A549 (cell line): ENCODE measurements around the gene NRXN2. TPM values are rescaled to one million over a fixed set of nuclear protein-coding genes. Genes with fewer than 3 reads are reported as not detected.

Source experiments
- ATAC-seq, 2 experiments: fragments of 200-7000 bp in 1 of 2; fragments of >200 bp in 1 of 2; cut with Nextera tagmentation in 1 of 2; cut with Tn5 transposase in 1 of 2; 3 replicates each; pipeline versions ENCODE4 v1.8.0 to v1.9.1; 2018 to 2020; ENCODE audit warnings: mild to moderate bottlenecking in 1 of 2, moderate library complexity in 1 of 2
- CTCF ChIA-PET: fragments of 300-600 bp; sonication (Branson Sonifier 250); formaldehyde crosslinking; extraction: SDS; loops from one replicate; lab custom pipeline; 2021; ENCODE audit warnings: antibody characterized with exemption, inconsistent platforms; lab: Yijun Ruan, JAX
- POLR2A ChIA-PET: fragments of 350-600 bp; formaldehyde crosslinking; extraction: SDS; loops from one replicate; lab custom pipeline; 2021; ENCODE audit warnings: antibody characterized with exemption, inconsistent platforms; lab: Yijun Ruan, JAX
- DNase-seq, 2 experiments: peaks; one replicate each; pipeline versions ENCODE4 v3.0.0 to v3.0.0-alpha.2; 2011 to 2016; ENCODE audit warnings: low read depth in 1 of 2, low spot score in 1 of 2
- FAIRE-seq: peaks from 2 replicates; lab custom pipeline; 2011; peaks lifted over from hg19 to GRCh38; lab: Jason Lieb, UNC
- H3K27ac ChIP-seq, 2 experiments: fragments of >200 bp; sonication (Bioruptor Twin); formaldehyde crosslinking; 3 replicates each; pipeline ENCODE4 v1.5.1; 2016 to 2017
- H3K4me1 ChIP-seq: fragments of >200 bp; sonication (Bioruptor Twin); formaldehyde crosslinking; 3 replicates; pipeline ENCODE4 v1.6.1; 2016
- H3K4me2 ChIP-seq: fragments of >200 bp; sonication (Bioruptor Twin); formaldehyde crosslinking; 3 replicates; pipeline ENCODE4 v1.6.1; 2016
- H3K4me3 ChIP-seq: fragments of >200 bp; sonication (Bioruptor Twin); formaldehyde crosslinking; 3 replicates; pipeline ENCODE4 v1.5.1; 2016
- H3K9me3 ChIP-seq: fragments of >200 bp; sonication (Bioruptor Twin); formaldehyde crosslinking; 3 replicates; pipeline ENCODE4 v1.6.1; 2016
- CBX2 ChIP-seq: fragments of 200-600 bp; sonication (generic); IDR thresholded peaks from 2 replicates; pipeline ENCODE4 v1.6.1; 2016; ENCODE audit warnings: low read depth, mild to moderate bottlenecking, borderline replicate concordance
- CBX8 ChIP-seq: fragments of 200-600 bp; sonication (generic); IDR thresholded peaks from 2 replicates; pipeline ENCODE4 v1.6.1; 2016
- CHD4 ChIP-seq: fragments of 200-600 bp; sonication (generic); IDR thresholded peaks from 2 replicates; pipeline ENCODE4 v1.6.1; 2016; ENCODE audit warnings: antibody characterized with exemption, mild to moderate bottlenecking, borderline replicate concordance
- EHMT2 ChIP-seq: fragments of 200-600 bp; sonication (generic); IDR thresholded peaks from 2 replicates; pipeline ENCODE4 v1.6.1; 2016; ENCODE audit warnings: antibody characterized with exemption, low read depth, mild to moderate bottlenecking, moderate library complexity
- ESRRA ChIP-seq: fragments of 150-350 bp; IDR thresholded peaks from 2 replicates; pipeline ENCODE4 v1.6.1; 2014; ENCODE audit warnings: mild to moderate bottlenecking, low read length, borderline replicate concordance
- FOSB ChIP-seq: fragments of 250-450 bp; sonication (Bioruptor Pico); IDR thresholded peaks from 2 replicates; pipeline ENCODE4 v1.5.0; 2020; ENCODE audit warnings: mild to moderate bottlenecking, moderate library complexity
- FOXS1 ChIP-seq: fragments of 250-450 bp; sonication (Bioruptor Pico); IDR thresholded peaks from 2 replicates; pipeline ENCODE4 v1.5.0; 2020; ENCODE audit warnings: mild to moderate bottlenecking, moderate library complexity
- HEYL ChIP-seq: fragments of 250-450 bp; sonication (Bioruptor Pico); IDR thresholded peaks from 2 replicates; pipeline ENCODE4 v1.8.0; 2021; ENCODE audit warnings: mild to moderate bottlenecking, moderate library complexity
- HOXB13 ChIP-seq: fragments of 250-450 bp; sonication (Bioruptor Pico); IDR thresholded peaks from 2 replicates; pipeline ENCODE4 v1.5.0; 2020; ENCODE audit warnings: low read depth, mild to moderate bottlenecking, moderate library complexity
- HOXB5 ChIP-seq: fragments of 250-450 bp; sonication (Bioruptor Pico); IDR thresholded peaks from 2 replicates; pipeline ENCODE4 v1.5.0; 2020; ENCODE audit warnings: mild to moderate bottlenecking, moderate library complexity
- JUN ChIP-seq, 2 experiments: fragments of >200 bp; sonication (Bioruptor Twin); formaldehyde crosslinking; IDR thresholded peaks; 2 replicates in 1 of 2; 3 replicates in 1 of 2; pipeline ENCODE4 v1.6.1; 2016 to 2017
- RAD21 ChIP-seq, 2 experiments: fragments of >200 bp in 1 of 2; sonication (Bioruptor Twin) in 1 of 2; formaldehyde crosslinking in 1 of 2; IDR thresholded peaks in 1 of 2; conservative IDR thresholded peaks in 1 of 2; 2 replicates in 1 of 2; 3 replicates in 1 of 2; pipeline ENCODE4 v1.6.1; 2012 to 2018; ENCODE audit warnings: inconsistent platforms in 1 of 2
- RFX5 ChIP-seq: fragments of 450-650 bp; IDR thresholded peaks from 2 replicates; pipeline ENCODE4 v1.7.1; 2014; ENCODE audit warnings: antibody characterized with exemption, mild to moderate bottlenecking, moderate library complexity
- RNF2 ChIP-seq: fragments of 200-600 bp; sonication (generic); IDR thresholded peaks from 2 replicates; pipeline ENCODE4 v1.6.1; 2016; ENCODE audit warnings: low read depth, mild to moderate bottlenecking, antibody characterized with exemption, moderate library complexity, borderline replicate concordance
- SREBF2 ChIP-seq: fragments of 450-650 bp; IDR thresholded peaks from 2 replicates; pipeline ENCODE4 v1.6.1; 2014; ENCODE audit warnings: mild to moderate bottlenecking, moderate library complexity
- TFCP2L1 ChIP-seq: fragments of 250-450 bp; sonication (Bioruptor Pico); IDR thresholded peaks from 2 replicates; pipeline ENCODE4 v1.5.0; 2021; ENCODE audit warnings: mild to moderate bottlenecking
- TP53 ChIP-seq: fragments of 250-450 bp; sonication (Bioruptor Pico); IDR thresholded peaks from 2 replicates; pipeline ENCODE4 v1.5.0; 2021; ENCODE audit warnings: mild to moderate bottlenecking, moderate library complexity
- ZFP36 ChIP-seq: fragments of 450-650 bp; IDR thresholded peaks from 2 replicates; pipeline ENCODE4 v1.6.1; 2014; ENCODE audit warnings: borderline replicate concordance; ENCODE audit not compliant: partially characterized antibody
- ZNF302 ChIP-seq: fragments of 250-450 bp; sonication (Bioruptor Pico); IDR thresholded peaks from 2 replicates; pipeline ENCODE4 v1.9.0; 2021; ENCODE audit warnings: inconsistent platforms, mild to moderate bottlenecking, moderate library complexity
- ZSCAN20 ChIP-seq: fragments of 250-450 bp; sonication (Bioruptor Pico); IDR thresholded peaks from 2 replicates; pipeline ENCODE4 v1.8.0; 2022; ENCODE audit warnings: mild to moderate bottlenecking, moderate library complexity
- WGBS: methylation state at CpG from one replicate; pipeline ENCODE4 v1.1.6; 2017; ENCODE audit errors: missing lambda C conversion rate; 5-methylcytosine and 5-hydroxymethylcytosine counted together
- polyA plus RNA-seq, 4 experiments: library from polyadenylated mRNA; depleted of rRNA in 3 of 4; stranded (reverse); fragments of >200 nt; fragmentation: RNase III in 1 of 4; extraction: RNeasy Plus Mini Kit Qiagen cat#74134 plus additional on column Dnase treatment in 1 of 4; gene quantifications; 2 replicates in 3 of 4; 3 replicates in 1 of 4; pipeline ENCODE4 v1.2.3, GENCODE V29; 2011 to 2017
- TF ChIP-seq, protein P1 (sequence below): IDR thresholded peaks from 2 replicates; pipeline ENCODE4 v1.6.1; 2012
- TF ChIP-seq, protein P2 (sequence below): fragments of 200-600 bp; sonication (generic); IDR thresholded peaks from 2 replicates; pipeline ENCODE4 v1.6.1; 2016; ENCODE audit warnings: antibody characterized with exemption, mild to moderate bottlenecking, moderate library complexity
- TF ChIP-seq, protein P3 (sequence below): IDR thresholded peaks from 2 replicates; pipeline ENCODE4 v1.6.1; 2012; ENCODE audit warnings: low read depth, borderline replicate concordance
- TF ChIP-seq, protein P4 (sequence below): fragments of 450-650 bp; IDR thresholded peaks from 2 replicates; pipeline ENCODE4 v1.6.1; 2014; ENCODE audit warnings: antibody characterized with exemption

NRXN2 gene
- polyA plus RNA-seq, 2 of the 4 experiments (the other 2 are of a cell fraction): 0.04 TPM; not detected in 1

DNA sequence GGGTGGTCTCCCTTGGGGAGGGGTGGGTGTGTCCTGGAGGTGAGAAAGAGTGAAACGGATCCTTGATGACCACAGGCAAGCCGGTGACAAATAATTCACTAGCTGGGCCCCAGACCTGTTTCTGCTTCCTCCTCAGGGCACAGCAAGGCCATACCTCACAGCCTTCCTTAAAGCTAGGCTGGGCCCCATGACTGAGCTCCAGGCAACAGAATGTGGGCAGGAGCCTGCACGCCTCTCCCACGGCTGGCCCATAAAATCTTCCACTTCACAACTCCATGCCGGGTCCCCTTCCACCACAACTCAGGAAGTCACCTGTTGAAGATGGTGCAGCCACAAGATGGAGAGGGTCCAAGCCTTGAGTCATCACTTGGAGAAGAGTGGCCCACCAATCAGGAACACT is 108.1 kb downstream of the NRXN2 start:
- H3K27ac ChIP-seq: no peak overlapping the region
- DNase-seq: no peak
- no peaks in the 10 kb centered on the region for H3K9me3 ChIP-seq
- no peak overlapping the region for H3K4me2 ChIP-seq
- ChIA-PET POLR2A (no interaction called here), CTCF (no interaction called here)
- no peaks in the 10 kb centered on the region for H3K4me1 ChIP-seq
- no peak overlapping the region for H3K4me3 ChIP-seq
- TF ChIP-seq HOXB13 (CRISPR knock-in tag): no peak
- TF ChIP-seq, protein P1, sequence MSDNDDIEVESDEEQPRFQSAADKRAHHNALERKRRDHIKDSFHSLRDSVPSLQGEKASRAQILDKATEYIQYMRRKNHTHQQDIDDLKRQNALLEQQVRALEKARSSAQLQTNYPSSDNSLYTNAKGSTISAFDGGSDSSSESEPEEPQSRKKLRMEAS: no peak
- TF ChIP-seq EHMT2: no peak
- no peak for TF ChIP-seq CBX8
- TF ChIP-seq RNF2: no peak
- TF ChIP-seq ZSCAN20: no peak
- TF ChIP-seq, protein P2, sequence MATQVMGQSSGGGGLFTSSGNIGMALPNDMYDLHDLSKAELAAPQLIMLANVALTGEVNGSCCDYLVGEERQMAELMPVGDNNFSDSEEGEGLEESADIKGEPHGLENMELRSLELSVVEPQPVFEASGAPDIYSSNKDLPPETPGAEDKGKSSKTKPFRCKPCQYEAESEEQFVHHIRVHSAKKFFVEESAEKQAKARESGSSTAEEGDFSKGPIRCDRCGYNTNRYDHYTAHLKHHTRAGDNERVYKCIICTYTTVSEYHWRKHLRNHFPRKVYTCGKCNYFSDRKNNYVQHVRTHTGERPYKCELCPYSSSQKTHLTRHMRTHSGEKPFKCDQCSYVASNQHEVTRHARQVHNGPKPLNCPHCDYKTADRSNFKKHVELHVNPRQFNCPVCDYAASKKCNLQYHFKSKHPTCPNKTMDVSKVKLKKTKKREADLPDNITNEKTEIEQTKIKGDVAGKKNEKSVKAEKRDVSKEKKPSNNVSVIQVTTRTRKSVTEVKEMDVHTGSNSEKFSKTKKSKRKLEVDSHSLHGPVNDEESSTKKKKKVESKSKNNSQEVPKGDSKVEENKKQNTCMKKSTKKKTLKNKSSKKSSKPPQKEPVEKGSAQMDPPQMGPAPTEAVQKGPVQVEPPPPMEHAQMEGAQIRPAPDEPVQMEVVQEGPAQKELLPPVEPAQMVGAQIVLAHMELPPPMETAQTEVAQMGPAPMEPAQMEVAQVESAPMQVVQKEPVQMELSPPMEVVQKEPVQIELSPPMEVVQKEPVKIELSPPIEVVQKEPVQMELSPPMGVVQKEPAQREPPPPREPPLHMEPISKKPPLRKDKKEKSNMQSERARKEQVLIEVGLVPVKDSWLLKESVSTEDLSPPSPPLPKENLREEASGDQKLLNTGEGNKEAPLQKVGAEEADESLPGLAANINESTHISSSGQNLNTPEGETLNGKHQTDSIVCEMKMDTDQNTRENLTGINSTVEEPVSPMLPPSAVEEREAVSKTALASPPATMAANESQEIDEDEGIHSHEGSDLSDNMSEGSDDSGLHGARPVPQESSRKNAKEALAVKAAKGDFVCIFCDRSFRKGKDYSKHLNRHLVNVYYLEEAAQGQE: no peak
- no peak for TF ChIP-seq CBX2
- TF ChIP-seq CHD4: no peak
- TF ChIP-seq HOXB5: no peak
- FAIRE-seq: no peak
- ATAC-seq: no peak
- 41% methylated on average over 5 of the region's 5 CpGs for WGBS

DNA sequence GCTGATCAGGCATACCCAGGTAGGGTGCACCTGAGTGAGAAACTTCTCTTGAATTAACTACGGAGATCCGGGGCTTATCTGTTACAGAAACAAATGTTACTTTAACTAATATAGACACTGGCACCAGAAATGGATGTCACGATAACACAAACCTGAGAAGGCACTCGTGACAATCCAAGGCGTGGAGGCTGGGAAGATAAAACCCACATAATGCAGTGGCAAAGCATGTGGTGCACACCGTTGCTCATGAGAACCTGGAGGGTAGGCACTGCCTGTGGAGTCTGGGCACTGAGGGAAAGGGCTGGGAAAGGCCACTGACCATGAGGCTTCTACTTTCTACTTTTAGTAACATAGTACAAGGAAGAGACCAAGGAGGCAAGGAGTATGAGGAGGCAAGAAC is 109.3 kb downstream of the NRXN2 start:
- H3K9me3 ChIP-seq: no peaks in the 10 kb centered on the region
- 50% methylated on average over 6 of the region's 6 CpGs for WGBS
- ChIA-PET CTCF (no interaction called here), POLR2A (no interaction called here)
- no peak overlapping the region for H3K4me2 ChIP-seq
- no peaks in the 10 kb centered on the region for H3K4me1 ChIP-seq
- FAIRE-seq (no peak), ATAC-seq (no peak), DNase-seq (no peak)
- TF ChIP-seq RFX5 (no peak), HOXB13 (CRISPR knock-in tag) (no peak), SREBF2 (no peak), ZNF302 (no peak), TP53 (no peak), ZFP36 (no peak), TFCP2L1 (CRISPR knock-in tag) (no peak)
- TF ChIP-seq, protein P1: no peak
- TF ChIP-seq, protein P3, sequence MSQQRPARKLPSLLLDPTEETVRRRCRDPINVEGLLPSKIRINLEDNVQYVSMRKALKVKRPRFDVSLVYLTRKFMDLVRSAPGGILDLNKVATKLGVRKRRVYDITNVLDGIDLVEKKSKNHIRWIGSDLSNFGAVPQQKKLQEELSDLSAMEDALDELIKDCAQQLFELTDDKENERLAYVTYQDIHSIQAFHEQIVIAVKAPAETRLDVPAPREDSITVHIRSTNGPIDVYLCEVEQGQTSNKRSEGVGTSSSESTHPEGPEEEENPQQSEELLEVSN: no peak
- no peak overlapping the region for H3K27ac ChIP-seq
- H3K4me3 ChIP-seq: no peak overlapping the region

DNA sequence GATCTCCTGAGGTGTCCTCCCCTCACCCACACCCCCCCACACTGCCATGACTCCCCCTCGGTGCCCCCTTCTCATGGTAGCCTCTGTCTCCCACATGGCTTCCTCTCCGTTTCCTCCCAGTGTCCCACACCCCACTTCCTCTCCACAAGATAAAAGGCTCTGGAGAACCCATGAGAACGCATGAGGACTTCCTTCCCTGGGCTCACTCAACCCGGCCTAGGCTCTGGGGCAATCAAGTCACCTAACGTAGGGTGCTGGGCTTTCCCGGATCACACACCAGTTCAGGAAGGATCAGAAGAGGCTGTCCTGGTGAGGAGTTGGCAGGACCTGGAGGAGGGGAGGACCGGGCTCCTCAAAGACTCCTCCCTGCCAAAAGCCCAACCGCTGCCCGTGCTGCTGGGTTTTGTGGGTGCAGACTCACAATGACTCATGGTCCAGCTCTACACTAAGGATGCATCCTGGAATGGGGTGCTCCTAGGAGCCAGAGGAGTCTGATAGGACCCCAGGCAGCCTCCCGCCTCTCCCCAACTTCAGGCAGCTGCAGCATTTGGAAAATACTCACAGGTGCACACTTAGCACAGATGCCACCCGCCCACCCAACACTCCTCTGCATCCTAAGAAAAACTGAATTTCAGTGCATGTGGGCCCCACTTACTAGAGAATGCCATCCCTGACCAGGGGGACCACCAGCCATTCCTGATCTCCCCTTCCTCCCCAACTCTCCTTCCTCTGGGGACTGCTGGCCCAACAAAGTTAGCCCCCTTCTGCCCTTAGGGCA is 110.9 kb downstream of the NRXN2 start:
- H3K9me3 ChIP-seq: no peaks in the 10 kb centered on the region
- WGBS: 51% methylated on average over 8 of the region's 11 CpGs
- no peak for FAIRE-seq
- ATAC-seq: no peak
- no peak overlapping the region for H3K27ac ChIP-seq
- no peak for DNase-seq
- CTCF ChIA-PET: interaction anchor here (0.9 to 1.2 kb wide), 2 partner anchors 41 to 58 kb away, joined by 3 to 6 read pairs; no protein-coding TSS in a partner anchor
- no peak overlapping the region for H3K4me2 ChIP-seq
- H3K4me1 ChIP-seq: no peaks in the 10 kb centered on the region
- no peak overlapping the region for H3K4me3 ChIP-seq
- POLR2A ChIA-PET: no interaction called here
- TF ChIP-seq TP53 (no peak), JUN (IDR thresholded peaks at IDR 0.05) (no peak), ESRRA (no peak), FOXS1 (CRISPR knock-in tag) (no peak), ZFP36 (no peak), RAD21 (conservative IDR thresholded peaks at IDR 0.05 in 1 of 2, IDR thresholded peaks at IDR 0.05 in 1 of 2) (no peak), HEYL (CRISPR knock-in tag) (no peak), CBX2 (no peak), FOSB (CRISPR knock-in tag) (no peak)
- TF ChIP-seq, protein P4, sequence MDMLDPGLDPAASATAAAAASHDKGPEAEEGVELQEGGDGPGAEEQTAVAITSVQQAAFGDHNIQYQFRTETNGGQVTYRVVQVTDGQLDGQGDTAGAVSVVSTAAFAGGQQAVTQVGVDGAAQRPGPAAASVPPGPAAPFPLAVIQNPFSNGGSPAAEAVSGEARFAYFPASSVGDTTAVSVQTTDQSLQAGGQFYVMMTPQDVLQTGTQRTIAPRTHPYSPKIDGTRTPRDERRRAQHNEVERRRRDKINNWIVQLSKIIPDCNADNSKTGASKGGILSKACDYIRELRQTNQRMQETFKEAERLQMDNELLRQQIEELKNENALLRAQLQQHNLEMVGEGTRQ: no peak
- TF ChIP-seq, protein P2: no peak
